ENCODE results near the gene CRMP1. TPM values are rescaled to one million over a fixed set of nuclear protein-coding genes. Genes with fewer than 3 reads are reported as not detected.
A peak's percentile ranks its signal among the peaks of the same experiment; 100 is the strongest.

The CRMP1 gene
- total RNA-seq, 4 donors from 2014 or later: 0.39 to 0.66 TPM; not detected in 2

DNA sequence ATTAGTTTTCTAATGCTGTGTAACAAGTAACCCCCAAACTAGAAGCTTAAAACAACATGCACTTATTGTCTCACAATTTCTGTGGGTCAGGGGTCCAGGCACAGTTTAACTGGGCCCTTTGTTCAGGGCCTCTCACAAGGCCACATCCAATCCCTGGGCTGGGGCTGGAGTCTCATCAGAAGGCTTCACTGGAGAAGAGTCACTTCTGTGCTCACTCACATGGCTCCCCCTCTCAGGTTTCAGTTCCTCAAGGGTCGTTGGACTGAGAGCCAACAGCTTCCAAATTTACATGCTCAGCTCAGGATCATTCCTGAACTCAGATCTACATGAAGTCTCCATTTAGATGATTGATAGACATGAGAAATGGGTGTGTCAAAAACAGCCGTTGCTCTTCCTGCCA lies 104.7 kb downstream of the CRMP1 start:
- in situ Hi-C loops (cut with MboI; ENCODE audit: low sequenced_read_pairs in 4 of 4) (no loop called here), intact Hi-C loops (cut with DNase I; ENCODE audit: low total_unique reads) (no loop called here)
- no peaks in the 10 kb centered on the region for H3K9me3 ChIP-seq
- DNase-seq (no peak), ATAC-seq (no peak)
- H3K4me3 ChIP-seq: no peak overlapping the region
- H3K27me3 ChIP-seq: no peaks in the 10 kb centered on the region
- no peak overlapping the region for H3K27ac ChIP-seq
- H3K4me1 ChIP-seq: no peaks in the 10 kb centered on the region
- no peaks in the 10 kb centered on the region for H3K36me3 ChIP-seq
- TF ChIP-seq POLR2A (IDR thresholded peaks at IDR 0.05): no peak
- TF ChIP-seq, protein P1, sequence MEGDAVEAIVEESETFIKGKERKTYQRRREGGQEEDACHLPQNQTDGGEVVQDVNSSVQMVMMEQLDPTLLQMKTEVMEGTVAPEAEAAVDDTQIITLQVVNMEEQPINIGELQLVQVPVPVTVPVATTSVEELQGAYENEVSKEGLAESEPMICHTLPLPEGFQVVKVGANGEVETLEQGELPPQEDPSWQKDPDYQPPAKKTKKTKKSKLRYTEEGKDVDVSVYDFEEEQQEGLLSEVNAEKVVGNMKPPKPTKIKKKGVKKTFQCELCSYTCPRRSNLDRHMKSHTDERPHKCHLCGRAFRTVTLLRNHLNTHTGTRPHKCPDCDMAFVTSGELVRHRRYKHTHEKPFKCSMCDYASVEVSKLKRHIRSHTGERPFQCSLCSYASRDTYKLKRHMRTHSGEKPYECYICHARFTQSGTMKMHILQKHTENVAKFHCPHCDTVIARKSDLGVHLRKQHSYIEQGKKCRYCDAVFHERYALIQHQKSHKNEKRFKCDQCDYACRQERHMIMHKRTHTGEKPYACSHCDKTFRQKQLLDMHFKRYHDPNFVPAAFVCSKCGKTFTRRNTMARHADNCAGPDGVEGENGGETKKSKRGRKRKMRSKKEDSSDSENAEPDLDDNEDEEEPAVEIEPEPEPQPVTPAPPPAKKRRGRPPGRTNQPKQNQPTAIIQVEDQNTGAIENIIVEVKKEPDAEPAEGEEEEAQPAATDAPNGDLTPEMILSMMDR (IDR thresholded peaks at IDR 0.05 in 4 of 5, conservative IDR thresholded peaks at IDR 0.05 in 1 of 5): no peak

- Histone ChIP-seq H3K36me3 (no peaks in the 10 kb centered on the region), H3K27me3 (no peaks in the 10 kb centered on the region), H3K27ac (no peak overlapping the region), H3K4me1 (no peaks in the 10 kb centered on the region), H3K9me3 (no peaks in the 10 kb centered on the region), H3K4me3 (no peak overlapping the region)
- ATAC-seq (no peak), DNase-seq (no peak)
- TF ChIP-seq POLR2A (IDR thresholded peaks at IDR 0.05): no peak
- in situ Hi-C loops (cut with MboI; ENCODE audit: low sequenced_read_pairs in 4 of 4) (no loop called here), intact Hi-C loops (cut with DNase I; ENCODE audit: low total_unique reads) (no loop called here)
Measured at GRCh38 chr4:5787311-5787710, 105.6 kb downstream of the CRMP1 start.

- no peaks in the 10 kb centered on the region for H3K36me3 ChIP-seq
- ATAC-seq: no peak
Measured at GRCh38 chr4:5785806-5786680, 106.8 kb downstream of the CRMP1 start.

DNA sequence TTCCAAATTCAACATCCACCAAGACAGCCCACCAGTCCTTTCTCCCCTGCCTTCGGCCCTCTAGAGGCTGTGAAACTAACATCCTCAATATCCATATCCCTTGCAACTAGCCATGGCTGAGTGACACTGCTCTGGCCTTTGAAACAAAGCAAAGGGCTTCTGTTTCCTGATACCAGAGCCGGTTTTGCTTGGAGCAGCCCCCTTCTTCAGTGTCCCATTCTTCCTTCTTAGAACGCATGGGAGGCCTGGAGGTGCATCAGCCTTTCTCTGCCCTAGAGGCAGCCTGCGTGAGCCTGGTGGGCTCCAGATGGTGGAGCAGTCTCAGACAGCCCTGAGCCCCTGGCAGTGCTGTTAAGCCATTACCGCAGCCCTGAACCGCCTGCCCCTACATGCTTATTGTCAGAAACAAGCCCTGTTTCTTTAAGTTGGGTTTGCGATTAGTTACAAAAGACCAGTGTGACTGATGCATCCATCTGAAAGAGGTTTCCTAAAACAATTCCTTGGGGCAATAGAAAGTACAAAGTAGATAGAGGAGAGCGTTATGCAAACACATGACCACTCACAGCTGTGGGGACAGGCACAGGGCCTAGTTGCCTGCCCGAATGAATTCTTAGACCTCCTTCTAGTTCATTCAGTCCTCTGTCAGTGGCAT lies 107.8 kb downstream of the CRMP1 start:
- DNase-seq (no peak), ATAC-seq (peak in 1 of 2 donors; percentile 65)
- Histone ChIP-seq H3K4me1 (no peaks in the 10 kb centered on the region), H3K27me3 (no peaks in the 10 kb centered on the region), H3K9me3 (no peaks in the 10 kb centered on the region), H3K36me3 (no peaks in the 10 kb centered on the region), H3K27ac (no peak overlapping the region), H3K4me3 (no peak overlapping the region)
- no peak for TF ChIP-seq POLR2A (IDR thresholded peaks at IDR 0.05)
- TF ChIP-seq, protein P1 (IDR thresholded peaks at IDR 0.05 in 4 of 5, conservative IDR thresholded peaks at IDR 0.05 in 1 of 5): no peak
- intact Hi-C loops (cut with DNase I; ENCODE audit: low total_unique reads) (no loop called here), in situ Hi-C loops (cut with MboI; ENCODE audit: low sequenced_read_pairs in 4 of 4) (no loop called here)

More at GRCh38 chr4:5785806-5786680, 106.8 kb downstream of the CRMP1 start:
- no peak overlapping the region for H3K4me3 ChIP-seq
- in situ Hi-C loops (cut with MboI; ENCODE audit: low sequenced_read_pairs in 4 of 4) (no loop called here), intact Hi-C loops (cut with DNase I; ENCODE audit: low total_unique reads) (no loop called here)
- H3K27me3 ChIP-seq: no peaks in the 10 kb centered on the region
- peak overlapping the region in 1 of 4 donors; percentile 24 for H3K27ac ChIP-seq
- no peaks in the 10 kb centered on the region for H3K9me3 ChIP-seq
- TF ChIP-seq POLR2A (IDR thresholded peaks at IDR 0.05): no peak
- TF ChIP-seq, protein P1 (IDR thresholded peaks at IDR 0.05 in 4 of 5, conservative IDR thresholded peaks at IDR 0.05 in 1 of 5): no peak
- DNase-seq: no peak
- no peaks in the 10 kb centered on the region for H3K4me1 ChIP-seq

- no peak overlapping the region for H3K27ac ChIP-seq
- no peaks in the 10 kb centered on the region for H3K27me3 ChIP-seq
- H3K9me3 ChIP-seq: no peaks in the 10 kb centered on the region
- DNase-seq: no peak
- H3K4me1 ChIP-seq: no peaks in the 10 kb centered on the region
- in situ Hi-C loops (cut with MboI; ENCODE audit: low sequenced_read_pairs in 4 of 4): no loop called here
- H3K36me3 ChIP-seq: no peaks in the 10 kb centered on the region
- ATAC-seq: no peak
- no peak overlapping the region for H3K4me3 ChIP-seq
- intact Hi-C loops (cut with DNase I; ENCODE audit: low total_unique reads): no loop called here
- TF ChIP-seq, protein P1 (IDR thresholded peaks at IDR 0.05 in 4 of 5, conservative IDR thresholded peaks at IDR 0.05 in 1 of 5): no peak
- no peak for TF ChIP-seq POLR2A (IDR thresholded peaks at IDR 0.05)
Measured at GRCh38 chr4:5784021-5784420, 108.9 kb downstream of the CRMP1 start.

All from gastrocnemius medialis (tissue), 4 donors.